Measurements from ENCODE around the gene DPEP1.

- TF ChIP-seq CTCF (IDR thresholded peaks at IDR 0.05) = no peak
- TF ChIP-seq POLR2A (IDR thresholded peaks at IDR 0.05) = no peak
Measured at GRCh38 chr16:89583197-89583894, 30.1 kb upstream of the DPEP1 start.
